ENCODE measurements around the gene TBC1D2.

DNA sequence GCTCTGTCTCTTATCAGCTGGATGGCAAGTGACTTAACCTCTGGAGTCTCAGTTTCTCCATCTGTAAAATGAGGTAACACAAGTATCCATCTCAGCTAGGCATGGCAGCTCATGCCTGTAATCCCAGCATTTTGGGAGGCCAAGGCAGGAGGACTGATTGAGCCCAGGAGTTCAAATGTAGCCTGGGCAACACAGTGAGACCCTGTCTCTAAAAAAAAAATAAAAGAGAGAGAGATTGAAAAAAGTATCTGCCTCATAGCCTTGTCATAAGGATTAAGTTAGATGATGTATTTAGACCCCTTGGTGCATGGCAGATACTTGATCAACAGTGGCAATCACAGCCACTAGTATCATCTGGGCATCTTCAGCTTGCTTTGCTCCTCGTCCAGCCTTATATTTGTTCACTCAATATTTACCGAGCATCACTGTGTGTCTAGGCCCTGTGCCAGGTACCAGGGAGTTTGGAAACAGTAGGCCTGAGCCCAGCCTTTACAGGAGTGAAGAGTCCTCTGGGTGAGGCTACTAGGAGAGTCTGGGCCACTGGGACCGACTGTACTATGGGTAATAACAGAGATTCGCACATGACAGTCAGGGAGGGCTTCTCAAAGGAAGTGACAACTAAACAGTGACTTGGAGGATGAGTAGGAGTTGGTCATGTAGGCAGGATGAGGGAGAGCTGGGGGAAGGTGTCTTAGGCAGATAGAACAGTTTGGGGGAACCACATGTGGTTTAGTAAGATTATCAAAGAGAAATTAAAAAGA, 97.2 kb downstream of the TBC1D2 start:
- TF ChIP-seq, protein P1, sequence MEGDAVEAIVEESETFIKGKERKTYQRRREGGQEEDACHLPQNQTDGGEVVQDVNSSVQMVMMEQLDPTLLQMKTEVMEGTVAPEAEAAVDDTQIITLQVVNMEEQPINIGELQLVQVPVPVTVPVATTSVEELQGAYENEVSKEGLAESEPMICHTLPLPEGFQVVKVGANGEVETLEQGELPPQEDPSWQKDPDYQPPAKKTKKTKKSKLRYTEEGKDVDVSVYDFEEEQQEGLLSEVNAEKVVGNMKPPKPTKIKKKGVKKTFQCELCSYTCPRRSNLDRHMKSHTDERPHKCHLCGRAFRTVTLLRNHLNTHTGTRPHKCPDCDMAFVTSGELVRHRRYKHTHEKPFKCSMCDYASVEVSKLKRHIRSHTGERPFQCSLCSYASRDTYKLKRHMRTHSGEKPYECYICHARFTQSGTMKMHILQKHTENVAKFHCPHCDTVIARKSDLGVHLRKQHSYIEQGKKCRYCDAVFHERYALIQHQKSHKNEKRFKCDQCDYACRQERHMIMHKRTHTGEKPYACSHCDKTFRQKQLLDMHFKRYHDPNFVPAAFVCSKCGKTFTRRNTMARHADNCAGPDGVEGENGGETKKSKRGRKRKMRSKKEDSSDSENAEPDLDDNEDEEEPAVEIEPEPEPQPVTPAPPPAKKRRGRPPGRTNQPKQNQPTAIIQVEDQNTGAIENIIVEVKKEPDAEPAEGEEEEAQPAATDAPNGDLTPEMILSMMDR (IDR thresholded peaks at IDR 0.05; ENCODE audit: borderline replicate concordance, extremely low read depth, low read length, poor library complexity, severe bottlenecking): no peak
- TF ChIP-seq EZH2 (IDR thresholded peaks at IDR 0.05; ENCODE audit: borderline replicate concordance, low read depth, low read length, severe bottlenecking): no peak
